Right lung (tissue), 5 donors: Measurements from ENCODE around the gene CCL22. TPM values are rescaled to one million over a fixed set of nuclear protein-coding genes. Genes with fewer than 3 reads are reported as not detected.

Experiments
- DNase-seq, 2 donors: peaks; one replicate each; pipeline ENCODE4 v3.0.0-alpha.2; 2013
- polyA plus RNA-seq, 5 donors: library from polyadenylated mRNA; unstranded; fragments of 120-200 nt; gene quantifications; one replicate each; pipeline versions ENCODE4 v1.2.1 to v1.2.3, GENCODE V29; 2013; ENCODE audit warnings: inconsistent platforms in 1 of 5, low replicate concordance in 1 of 5; ENCODE audit not compliant: insufficient read length in 5 of 5, insufficient read depth in 1 of 5

CCL22 gene
- polyA plus RNA-seq, 5 donors = 0.15 to 0.39 (median 0.22) TPM

GRCh38 chr16:57345666-57346204 is 12.8 kb upstream of the CCL22 start:
- no peak for DNase-seq

GRCh38 chr16:57347858-57348257 is 10.7 kb upstream of the CCL22 start:
- DNase-seq = no peak

GRCh38 chr16:57348327-57348726 is 10.3 kb upstream of the CCL22 start:
- DNase-seq = no peak

- no peak for DNase-seq
Measured at GRCh38 chr16:57349212-57350031, 9.2 kb upstream of the CCL22 start.

- no peak for DNase-seq
Measured at GRCh38 chr16:57352636-57353047, 5.9 kb upstream of the CCL22 start.

GRCh38 chr16:57354311-57354710 is 4.3 kb upstream of the CCL22 start:
- DNase-seq = no peak

- no peak for DNase-seq
Measured at GRCh38 chr16:57355898-57356414, 2.6 kb upstream of the CCL22 start.

- DNase-seq = no peak
Measured at GRCh38 chr16:57356547-57356946, 2.0 kb upstream of the CCL22 start.

GRCh38 chr16:57357330-57358085 is 1.1 kb upstream of the CCL22 start:
- DNase-seq = no peak

- no peak for DNase-seq
Measured at GRCh38 chr16:57358086-57358420, 530 bp upstream of the CCL22 start.

- no peak for DNase-seq
Measured at GRCh38 chr16:57360321-57360935, 1.8 kb downstream of the CCL22 start.

- DNase-seq = no peak
Measured at GRCh38 chr16:57361404-57361803, 2.8 kb downstream of the CCL22 start.

- DNase-seq = no peak
Measured at GRCh38 chr16:57364143-57364542, 5.6 kb downstream of the CCL22 start.

GRCh38 chr16:57366544-57367040 is 8.0 kb downstream of the CCL22 start:
- DNase-seq = no peak

- DNase-seq = no peak
Measured at GRCh38 chr16:57367116-57367752, 8.7 kb downstream of the CCL22 start.

GRCh38 chr16:57371494-57372371 is 13.2 kb downstream of the CCL22 start:
- DNase-seq = no peak

- DNase-seq = peak; percentile 77 to 79
Measured at GRCh38 chr16:57372372-57373116, 14.0 kb downstream of the CCL22 start, which contains the start of gene CX3CL1. TSS of gene CX3CL1 (plus strand) at chr16:57372490. CDS start at chr16:57372569, 79 bp downstream.

GRCh38 chr16:57373117-57373947 is 14.7 kb downstream of the CCL22 start:
- DNase-seq = no peak

- DNase-seq = no peak
Measured at GRCh38 chr16:57374067-57374534, 15.5 kb downstream of the CCL22 start.
